Measurements from ENCODE around the gene AQP12A.

GRCh38 chr2:240717681-240718581 lies 26.3 kb downstream of the AQP12A start:
- TF ChIP-seq NANOG (IDR thresholded peaks at IDR 0.05; ENCODE audit: borderline replicate concordance) (no peak), EZH2 (IDR thresholded peaks at IDR 0.05; ENCODE audit: low read depth, unreplicated experiment) (no peak), CTCF (conservative IDR thresholded peaks at IDR 0.05; ENCODE audit: low read depth in 2 of 2) (no peak)
